Spleen (tissue), 7 donors: ENCODE measurements around the gene HOXC10.

ENCODE experiments used
- CTCF ChIP-seq, 11 experiments: fragments of 200-600 bp in 7 of 11; fragments of 450-650 bp in 4 of 11; sonication (generic) in 4 of 11; IDR thresholded peaks in 8 of 11; conservative IDR thresholded peaks in 3 of 11; 1 replicate in 7 of 11; 2 replicates in 4 of 11; pipeline versions ENCODE4 v1.4.0 to v1.8.0; 2016 to 2021; ENCODE audit warnings: antibody characterized with exemption in 11 of 11, inconsistent platforms in 4 of 11, mild to moderate bottlenecking in 1 of 11
- POLR2A ChIP-seq, 3 donors: fragments of 450-650 bp; IDR thresholded peaks; one replicate each; pipeline ENCODE4 v1.5.1; 2017; ENCODE audit warnings: antibody characterized with exemption in 3 of 3, mild to moderate bottlenecking in 1 of 3
- POLR2AphosphoS5 ChIP-seq, 3 donors: sonication (generic); formaldehyde crosslinking; IDR thresholded peaks; one replicate each; pipeline ENCODE4 v1.5.1; 2017; ENCODE audit warnings: antibody characterized with exemption in 3 of 3
- donor health status: DM: no; HTN: no; CAD: no; lungs with moderate emphysema.
- donor health status: DM: no; HTN: no; CAD: no.
- donor health status: DM: no; HTN: no; CAD: no.

GRCh38 chr12:53990311-53991076 lies 5.5 kb downstream of the HOXC10 start:
- TF ChIP-seq CTCF (IDR thresholded peaks at IDR 0.05 in 8 of 11, conservative IDR thresholded peaks at IDR 0.05 in 3 of 11): no peak
- TF ChIP-seq POLR2AphosphoS5 (IDR thresholded peaks at IDR 0.05): no peak
- no peak for TF ChIP-seq POLR2A (IDR thresholded peaks at IDR 0.05)
